HFF-Myc (cell line): ENCODE results near the gene S100A14.

Experiments used
- DNase-seq: peaks from one replicate; pipeline ENCODE4 v3.0.0-alpha.2; 2011; ENCODE audit warnings: low read depth; ENCODE audit errors: extremely low read depth
- H3K4me3 ChIP-seq: replicated peaks from 2 replicates; pipeline ENCODE4 v1.5.1; 2011; ENCODE audit warnings: low read depth, mild to moderate bottlenecking, control low read depth, low read length
- CTCF ChIP-seq: IDR thresholded peaks from 2 replicates; pipeline ENCODE4 v1.5.1; 2012; ENCODE audit warnings: mild to moderate bottlenecking, low read depth, low read length, control low read depth; ENCODE audit errors: missing control alignments

The S100A14 gene

GRCh38 chr1:153633161-153633753, 17.1 kb upstream of the S100A14 start:
- TF ChIP-seq CTCF = no peak
- H3K4me3 ChIP-seq = peak overlapping the region; percentile 94
- no peak for DNase-seq

GRCh38 chr1:153631047-153632022, 15.2 kb upstream of the S100A14 start:
- TF ChIP-seq CTCF = no peak
- no peak for DNase-seq
- H3K4me3 ChIP-seq = no peak overlapping the region

- DNase-seq = no peak
- no peak overlapping the region for H3K4me3 ChIP-seq
- no peak for TF ChIP-seq CTCF
Measured at GRCh38 chr1:153630384-153630783, 14.3 kb upstream of the S100A14 start.

DNA sequence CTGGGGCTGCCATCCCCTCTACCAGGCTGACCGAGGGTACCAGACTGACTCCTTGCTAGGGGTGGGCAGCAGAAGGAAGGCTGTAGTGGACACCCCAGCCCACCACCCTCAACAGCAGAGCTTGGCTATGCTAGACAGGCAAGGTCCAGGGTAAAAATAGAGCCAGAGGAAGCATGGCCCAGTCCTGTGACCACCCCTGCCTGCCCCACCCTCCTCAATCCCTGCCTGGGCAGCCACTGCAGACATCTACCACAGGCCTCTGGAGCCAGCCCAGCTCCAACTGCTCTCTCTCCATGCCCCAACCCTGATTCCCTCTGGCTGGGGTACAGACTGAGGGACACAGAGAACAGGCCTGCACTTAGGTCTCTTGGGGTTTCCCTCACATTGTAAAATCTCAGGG, 13.8 kb upstream of the S100A14 start:
- no peak for TF ChIP-seq CTCF
- DNase-seq = no peak
- no peak overlapping the region for H3K4me3 ChIP-seq

DNA sequence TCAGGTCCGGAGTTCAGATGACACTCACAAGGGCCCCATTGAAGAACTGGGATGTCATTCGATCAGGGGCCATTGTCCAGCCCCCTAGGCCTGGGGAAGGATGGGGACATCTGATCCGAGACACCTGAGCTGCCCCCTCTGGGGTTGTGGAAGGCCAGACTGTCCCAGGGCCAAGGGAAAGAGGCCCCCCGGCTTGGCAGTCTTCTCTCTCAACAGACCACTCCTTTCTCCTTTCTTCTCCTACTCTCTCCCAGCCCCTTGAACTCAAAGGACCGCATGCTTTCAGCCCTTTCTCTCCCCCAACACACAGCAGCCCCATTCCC, 13.2 kb upstream of the S100A14 start:
- no peak for DNase-seq
- TF ChIP-seq CTCF = no peak
- H3K4me3 ChIP-seq = no peak overlapping the region

DNA sequence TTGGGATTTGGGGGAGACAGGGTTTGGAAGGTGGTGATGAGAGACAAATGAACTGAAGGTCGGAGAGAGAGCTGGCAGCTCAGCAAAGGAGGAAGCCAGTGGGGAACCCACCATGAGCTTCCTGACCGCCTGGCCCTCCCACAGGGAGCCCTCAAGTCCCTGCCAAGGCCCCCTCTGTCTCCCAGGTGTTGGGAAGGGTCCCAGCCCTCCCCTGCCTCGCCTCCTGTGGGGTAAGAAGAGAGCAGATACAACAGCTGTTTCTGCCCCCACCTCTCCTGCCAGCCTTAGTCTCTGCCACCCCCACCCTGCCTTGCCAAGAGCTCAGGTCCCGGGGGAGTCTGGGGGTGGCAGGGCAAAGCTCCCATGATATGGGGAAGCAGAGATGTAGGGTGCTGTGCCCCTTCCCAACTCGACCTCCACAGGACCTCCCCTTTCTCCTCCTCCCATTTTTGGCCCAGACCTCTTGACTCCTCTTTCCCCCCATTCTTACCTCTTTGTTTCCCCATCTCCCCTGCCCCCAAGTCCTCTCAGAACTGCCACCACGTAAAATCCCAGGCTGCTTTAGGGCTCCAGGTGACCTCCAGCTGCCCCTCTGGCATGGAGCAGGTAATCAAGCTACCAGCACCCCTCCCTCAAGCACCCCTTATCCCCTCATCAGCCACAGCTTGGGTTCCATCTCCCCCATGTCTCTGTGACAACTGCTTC, 12.7 kb upstream of the S100A14 start:
- no peak for TF ChIP-seq CTCF
- DNase-seq = no peak
- no peak overlapping the region for H3K4me3 ChIP-seq
